Measurements from ENCODE around the gene CEPT1.

Gene CEPT1

DNA sequence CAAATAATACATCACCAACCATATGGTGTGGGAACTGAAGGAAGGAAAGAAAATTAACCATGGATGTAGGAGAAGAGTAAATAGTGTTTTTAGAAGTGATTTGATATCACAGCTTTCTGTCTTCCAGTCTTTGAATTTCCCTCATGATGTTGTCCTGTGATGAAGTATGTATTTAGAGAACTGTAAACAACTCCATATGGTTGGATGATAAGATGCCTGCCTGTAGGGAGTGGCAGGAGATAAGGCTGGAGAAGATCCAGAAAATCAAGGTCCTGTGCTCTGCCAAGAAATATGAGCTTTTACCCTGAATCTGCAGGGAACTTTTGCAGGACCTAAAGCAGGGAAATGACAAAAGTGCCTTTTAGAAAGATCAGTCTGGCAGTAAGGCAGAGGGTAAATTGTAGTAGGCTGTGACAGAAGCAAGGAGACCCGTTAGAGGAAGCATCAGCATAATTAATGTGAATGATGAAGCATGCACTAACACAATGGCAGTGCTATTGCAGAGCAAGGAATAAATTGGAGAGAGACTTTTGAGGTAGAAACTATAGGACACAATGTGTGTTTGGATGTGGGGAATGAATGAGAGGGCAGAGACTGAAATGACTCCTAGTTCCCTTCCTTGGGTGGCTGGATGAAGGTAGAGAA, 21.9 kb downstream of the CEPT1 start:
- DNase-seq (ENCODE audit: low spot score): no peak
- no peak overlapping the region for H3K27ac ChIP-seq
- ChIA-PET POLR2A (ENCODE audit: low non-redundant PET) (no interaction called here), CTCF (interaction anchor here (0.7 kb wide), 1 partner anchor 536 kb away, joined by 4 read pairs; no protein-coding TSS in a partner anchor)
- TF ChIP-seq, protein P1, sequence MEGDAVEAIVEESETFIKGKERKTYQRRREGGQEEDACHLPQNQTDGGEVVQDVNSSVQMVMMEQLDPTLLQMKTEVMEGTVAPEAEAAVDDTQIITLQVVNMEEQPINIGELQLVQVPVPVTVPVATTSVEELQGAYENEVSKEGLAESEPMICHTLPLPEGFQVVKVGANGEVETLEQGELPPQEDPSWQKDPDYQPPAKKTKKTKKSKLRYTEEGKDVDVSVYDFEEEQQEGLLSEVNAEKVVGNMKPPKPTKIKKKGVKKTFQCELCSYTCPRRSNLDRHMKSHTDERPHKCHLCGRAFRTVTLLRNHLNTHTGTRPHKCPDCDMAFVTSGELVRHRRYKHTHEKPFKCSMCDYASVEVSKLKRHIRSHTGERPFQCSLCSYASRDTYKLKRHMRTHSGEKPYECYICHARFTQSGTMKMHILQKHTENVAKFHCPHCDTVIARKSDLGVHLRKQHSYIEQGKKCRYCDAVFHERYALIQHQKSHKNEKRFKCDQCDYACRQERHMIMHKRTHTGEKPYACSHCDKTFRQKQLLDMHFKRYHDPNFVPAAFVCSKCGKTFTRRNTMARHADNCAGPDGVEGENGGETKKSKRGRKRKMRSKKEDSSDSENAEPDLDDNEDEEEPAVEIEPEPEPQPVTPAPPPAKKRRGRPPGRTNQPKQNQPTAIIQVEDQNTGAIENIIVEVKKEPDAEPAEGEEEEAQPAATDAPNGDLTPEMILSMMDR (conservative IDR thresholded peaks at IDR 0.05; ENCODE audit: low read depth): no peak

DNA sequence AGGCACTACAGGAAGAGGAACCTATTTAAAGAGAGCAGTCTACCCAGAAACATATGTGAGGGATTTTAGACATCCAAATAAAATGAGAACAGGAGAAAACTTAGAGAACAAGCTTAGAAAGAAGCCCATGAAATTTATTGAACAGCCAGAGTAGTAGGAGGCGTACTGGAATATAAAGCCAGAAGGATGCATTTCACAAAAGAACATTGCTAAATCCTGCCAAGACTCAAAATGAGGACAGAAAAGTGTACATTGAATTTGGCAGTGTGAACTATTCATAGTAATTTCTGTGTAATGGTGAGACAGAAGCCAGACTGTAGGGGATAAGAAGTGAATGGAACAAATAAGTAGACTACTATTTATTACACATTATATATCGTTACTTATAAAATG, 22.5 kb downstream of the CEPT1 start:
- no peak for DNase-seq (ENCODE audit: low spot score)
- ChIA-PET POLR2A (ENCODE audit: low non-redundant PET) (no interaction called here), CTCF (interaction anchor here (0.7 kb wide), 1 partner anchor 536 kb away, joined by 4 read pairs; no protein-coding TSS in a partner anchor)
- TF ChIP-seq, protein P1 (conservative IDR thresholded peaks at IDR 0.05; ENCODE audit: low read depth): no peak
- no peak overlapping the region for H3K27ac ChIP-seq

GRCh38 chr1:111163363-111163762, 23.3 kb downstream of the CEPT1 start:
- ChIA-PET POLR2A (ENCODE audit: low non-redundant PET) (no interaction called here), CTCF (no interaction called here)
- TF ChIP-seq, protein P1 (conservative IDR thresholded peaks at IDR 0.05; ENCODE audit: low read depth): no peak
- no peak overlapping the region for H3K27ac ChIP-seq
- DNase-seq (ENCODE audit: low spot score): no peak

GRCh38 chr1:111164151-111164550, 24.1 kb downstream of the CEPT1 start:
- TF ChIP-seq, protein P1 (conservative IDR thresholded peaks at IDR 0.05; ENCODE audit: low read depth): no peak
- H3K27ac ChIP-seq: no peak overlapping the region
- POLR2A ChIA-PET (ENCODE audit: low non-redundant PET): no interaction called here
- DNase-seq (ENCODE audit: low spot score): peak; percentile 9
- CTCF ChIA-PET: no interaction called here

DNA sequence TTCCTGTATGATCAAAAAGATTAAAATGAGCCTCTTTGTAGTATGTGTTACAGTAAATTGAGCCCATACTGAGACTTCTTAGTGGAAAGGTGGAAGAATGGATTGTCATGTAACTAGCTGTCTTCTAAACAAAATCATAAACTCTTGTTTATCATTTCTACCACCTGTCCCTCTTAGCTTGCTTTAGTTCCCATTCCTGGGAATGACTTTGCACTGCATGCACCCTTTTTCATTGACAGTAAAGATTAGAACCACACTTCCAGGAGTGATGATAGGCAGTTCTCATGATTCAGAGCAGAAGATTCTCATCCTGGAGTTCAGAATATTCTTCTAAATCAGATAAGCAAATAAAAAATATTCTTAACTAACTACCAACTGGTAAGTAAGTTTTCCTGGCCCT, 32.4 kb downstream of the CEPT1 start:
- TF ChIP-seq, protein P1 (conservative IDR thresholded peaks at IDR 0.05; ENCODE audit: low read depth): no peak
- no peak overlapping the region for H3K27ac ChIP-seq
- ChIA-PET POLR2A (ENCODE audit: low non-redundant PET) (no interaction called here), CTCF (no interaction called here)
- DNase-seq (ENCODE audit: low spot score): no peak

GRCh38 chr1:111174070-111174469, 34.0 kb downstream of the CEPT1 start:
- no peak for DNase-seq (ENCODE audit: low spot score)
- no peak overlapping the region for H3K27ac ChIP-seq
- ChIA-PET CTCF (no interaction called here), POLR2A (ENCODE audit: low non-redundant PET) (interaction anchor here (1.2 kb wide), 1 partner anchor 30 kb away, joined by 3 read pairs; no protein-coding TSS in a partner anchor)
- TF ChIP-seq, protein P1 (conservative IDR thresholded peaks at IDR 0.05; ENCODE audit: low read depth): no peak
